HG03060 (cell line): Measurements from ENCODE around the gene KCNV2.
A peak's percentile ranks its signal among the peaks of the same experiment; 100 is the strongest.
"Not testable (repeated sequence)": the region's sequence is repeated elsewhere in the genome, so short reads cannot be mapped to it uniquely, and the experiment has no call there.

Source experiments
- ATAC-seq: cut with Tn5 transposase; IDR thresholded peaks from one replicate; pipeline ENCODE4 v1.9.1; 2021; ENCODE audit warnings: low read depth, moderate number of reproducible peaks; ENCODE audit not compliant: unreplicated experiment

KCNV2 gene

DNA sequence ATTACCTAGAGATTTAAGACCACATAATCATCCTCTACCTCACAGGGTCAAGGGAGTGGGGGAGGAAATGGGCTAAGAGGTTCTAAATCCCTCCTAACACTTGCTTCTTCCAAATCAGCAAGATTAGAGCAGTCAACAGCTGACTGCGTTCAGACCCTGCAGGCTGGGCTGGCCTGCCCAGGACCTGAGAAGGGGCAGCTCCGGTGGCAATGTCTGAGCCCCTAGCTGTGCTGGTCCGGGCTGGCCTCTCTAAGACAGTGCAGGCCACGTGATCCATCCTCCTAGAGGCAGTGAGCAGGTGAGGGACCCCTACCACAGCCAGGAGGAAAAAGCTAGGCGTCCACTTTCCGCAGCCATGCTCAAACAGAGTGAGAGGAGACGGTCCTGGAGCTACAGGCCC is at the start of gene KCNV2:
Gene KCNV2 (plus strand): TSS at position 126 of the 400 bp plus-strand sequence. CDS start 230 bp downstream, at position 356.
- no peak for ATAC-seq

DNA sequence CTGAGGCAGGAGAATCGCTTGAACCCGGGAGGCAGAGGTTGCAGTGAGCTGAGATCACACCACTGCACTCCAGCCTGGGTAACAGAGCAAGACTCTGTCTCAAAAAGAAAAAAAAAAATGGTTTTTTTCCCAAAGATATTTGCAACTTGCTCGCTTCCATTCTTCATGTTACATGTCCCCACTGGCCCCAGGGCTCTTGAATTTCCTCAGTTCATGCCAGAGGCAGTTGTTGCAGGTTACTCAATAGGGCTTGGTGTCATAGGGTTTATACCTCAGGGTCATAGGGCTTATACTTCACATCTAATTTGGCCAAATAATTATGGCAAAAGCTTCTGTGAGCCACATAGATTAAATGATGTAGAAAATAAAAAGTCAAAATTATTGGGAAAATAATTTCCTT is 44.1 kb upstream of the KCNV2 start:
- no peak for ATAC-seq

DNA sequence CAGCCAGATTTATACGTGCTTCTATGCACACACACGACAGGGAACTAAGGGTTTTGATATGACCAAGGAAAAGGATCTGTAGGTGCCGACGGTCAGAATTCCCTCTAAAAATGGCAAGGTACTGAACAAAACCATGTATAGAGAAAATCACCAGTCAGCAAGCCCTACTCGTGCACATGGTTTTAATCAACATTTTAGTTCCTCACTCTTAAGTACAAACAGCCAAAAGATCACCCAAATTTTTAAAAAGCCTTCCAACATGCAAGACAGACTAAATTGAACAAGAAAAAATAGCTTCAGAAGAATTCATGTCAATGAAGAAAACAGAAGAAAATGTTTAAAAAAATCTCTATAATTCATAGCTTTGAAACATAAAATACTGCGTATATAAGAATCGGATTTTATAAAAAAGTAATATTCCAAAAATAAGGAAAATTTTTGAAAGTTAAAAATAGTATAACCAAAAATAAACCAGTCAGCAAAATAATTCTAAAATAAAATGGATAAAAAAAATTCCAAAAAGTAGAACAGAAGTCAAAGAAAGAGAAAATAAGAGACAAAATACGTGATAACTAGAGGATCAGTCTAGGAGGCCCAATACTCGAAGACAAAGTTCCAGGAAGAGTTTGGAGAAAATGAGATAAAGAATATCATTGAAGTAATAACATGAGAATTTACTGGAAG is 43.0 kb upstream of the KCNV2 start:
- no peak for ATAC-seq

DNA sequence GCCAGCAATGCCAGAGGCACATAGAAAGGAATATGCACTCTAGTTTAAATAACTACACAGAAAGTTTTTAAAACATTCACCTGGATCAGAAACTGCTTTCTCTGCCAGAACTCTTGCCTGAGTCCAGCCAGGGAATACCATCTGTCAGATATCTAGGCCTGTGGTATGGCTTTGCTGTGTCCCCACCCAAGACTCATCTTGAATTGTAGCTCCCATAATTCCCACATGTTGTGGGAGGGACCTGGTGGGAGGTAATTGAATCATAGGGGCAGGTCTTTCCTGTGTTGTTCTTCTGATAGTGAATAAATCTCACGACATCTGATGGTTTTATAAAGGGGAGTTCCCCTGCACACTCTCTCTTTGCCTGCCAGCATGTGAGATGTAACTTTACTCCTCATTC is 41.5 kb upstream of the KCNV2 start:
- no peak for ATAC-seq

DNA sequence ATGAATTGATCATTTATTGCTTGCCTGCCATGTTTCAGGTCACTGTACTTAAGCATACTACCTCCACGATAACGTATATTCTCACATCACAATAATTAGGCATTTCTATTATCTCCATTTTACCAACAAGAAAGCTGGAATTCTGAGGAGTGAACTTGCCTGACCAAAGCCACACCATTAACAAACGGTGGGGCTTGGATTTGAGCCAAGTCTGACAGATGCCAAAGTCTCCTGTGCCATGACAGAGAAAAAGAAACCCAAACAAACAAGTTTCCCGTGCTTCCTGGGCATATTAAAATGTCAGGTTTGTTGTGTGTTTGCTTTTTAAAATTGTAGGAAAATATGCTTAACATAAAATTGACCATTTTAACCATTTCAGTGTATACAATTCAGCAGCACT is 40.8 kb upstream of the KCNV2 start:
- no peak for ATAC-seq

DNA sequence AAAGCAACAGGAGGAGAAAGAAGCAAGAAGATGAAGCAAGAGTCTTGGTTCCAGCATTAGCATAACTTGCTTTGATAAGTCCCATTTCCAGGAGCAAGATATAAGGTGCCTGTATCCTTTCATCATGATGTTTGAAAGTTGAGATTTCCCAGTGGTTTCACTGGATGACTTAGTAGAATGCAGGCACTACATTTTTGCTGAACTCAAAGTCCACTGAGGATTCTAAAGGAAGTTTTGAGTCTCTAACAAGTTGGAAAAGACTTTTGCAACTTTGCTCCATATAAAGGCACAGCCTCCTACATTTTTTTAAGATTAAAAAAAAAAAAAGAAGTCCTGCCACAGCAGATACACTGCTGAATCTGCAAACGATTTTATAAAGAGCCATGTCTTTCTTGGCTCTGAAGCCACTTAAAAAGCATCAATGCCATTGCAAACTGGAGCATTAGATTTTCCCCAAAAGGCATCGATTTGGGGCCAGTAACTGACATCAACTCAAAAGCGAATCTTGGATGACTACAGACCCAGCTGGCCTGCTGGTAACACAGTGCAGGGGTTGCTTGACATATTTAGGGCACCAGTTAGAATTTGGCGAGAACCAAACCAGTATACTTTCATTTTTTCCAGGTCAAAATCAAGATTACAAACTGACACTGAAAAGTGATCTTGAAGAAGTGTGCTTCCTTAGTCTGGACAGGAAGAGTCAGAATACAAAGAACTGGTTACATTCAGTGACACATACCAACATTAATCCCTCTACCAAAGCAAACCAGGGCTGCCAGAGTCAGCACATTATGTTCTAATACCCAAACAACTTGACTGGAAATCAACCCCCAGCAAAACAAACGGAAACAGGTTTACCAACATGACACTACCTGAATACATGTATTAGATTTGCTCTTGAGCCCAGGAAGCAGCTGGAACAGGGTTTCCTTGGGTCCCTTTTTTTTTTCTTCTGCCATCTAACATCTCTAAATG is 39.1 kb upstream of the KCNV2 start:
- ATAC-seq = no peak

DNA sequence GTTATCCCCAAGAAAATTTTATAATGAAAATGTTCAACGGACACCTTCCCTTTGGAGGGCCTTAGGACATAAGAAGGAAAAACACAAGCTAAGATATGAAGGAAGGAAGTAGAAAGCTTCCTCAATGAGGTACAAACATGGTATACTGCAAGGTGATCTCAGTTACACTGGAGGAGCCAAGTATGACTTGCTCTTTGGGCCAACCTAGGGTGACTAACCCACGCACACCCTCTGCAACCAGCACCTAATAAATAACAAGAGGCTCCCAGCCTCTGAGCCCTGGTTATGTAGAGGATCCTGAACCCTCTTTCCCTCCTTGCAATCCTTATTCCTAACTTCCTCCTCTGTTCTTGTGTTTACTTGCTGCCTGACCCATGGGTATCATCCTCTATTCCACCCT is 38.3 kb upstream of the KCNV2 start:
- ATAC-seq = no peak

DNA sequence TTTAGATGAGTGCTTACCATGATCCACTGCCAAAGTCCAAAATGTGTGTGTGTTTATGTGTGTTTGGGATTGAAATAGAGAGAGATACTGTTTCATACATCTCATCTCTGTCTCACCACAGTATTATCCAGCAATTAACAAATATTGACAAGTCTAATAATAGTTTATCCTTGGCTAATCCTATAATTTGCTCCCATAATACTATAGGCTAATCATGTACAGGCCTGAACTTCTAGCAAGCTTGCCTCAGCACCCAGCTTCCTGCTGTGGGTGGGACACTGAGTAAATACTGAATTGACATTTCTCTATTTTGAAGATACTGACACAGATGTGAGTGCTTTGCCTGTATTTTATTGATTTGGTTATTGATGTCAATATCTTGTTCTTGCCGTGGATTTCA is 35.3 kb upstream of the KCNV2 start:
- ATAC-seq = no peak

DNA sequence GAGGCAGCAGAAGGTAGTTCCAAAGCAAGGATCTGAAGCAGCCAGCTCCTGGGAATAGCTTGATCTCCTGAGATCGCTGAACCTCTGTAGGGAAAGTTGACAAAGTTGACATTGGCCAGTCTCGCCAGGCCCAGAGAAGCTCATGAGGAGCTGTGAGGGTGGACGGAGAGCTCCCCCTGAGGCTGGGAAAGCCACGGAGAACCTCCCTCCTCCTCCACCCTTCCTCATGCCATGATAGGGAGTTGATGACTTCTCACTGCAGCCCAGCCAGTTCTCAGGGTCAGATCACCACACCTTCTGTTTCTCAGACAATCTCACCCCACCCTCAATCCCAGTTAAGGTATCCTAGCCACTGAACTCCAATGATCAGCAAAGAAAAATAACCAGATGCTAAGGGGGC is 30.4 kb upstream of the KCNV2 start:
- no peak for ATAC-seq

DNA sequence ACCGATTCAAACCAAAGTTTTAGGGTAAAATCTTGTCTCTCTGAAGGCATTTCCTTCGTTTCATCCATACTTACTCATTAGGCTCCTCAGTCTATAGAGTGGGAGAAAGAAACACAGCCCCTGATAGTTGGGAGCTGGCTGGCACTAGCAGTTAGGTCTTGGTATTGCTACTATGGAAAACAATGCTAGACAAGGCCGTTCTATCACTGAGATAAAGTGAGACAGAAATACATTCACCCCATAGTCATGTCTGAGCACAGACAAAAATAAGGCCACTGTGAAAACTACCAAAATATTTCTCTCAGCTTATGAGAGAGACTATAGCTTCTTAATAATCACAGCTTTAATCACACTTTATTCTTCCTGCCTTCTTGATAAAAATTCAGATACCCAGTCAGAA is 28.7 kb upstream of the KCNV2 start:
- no peak for ATAC-seq

DNA sequence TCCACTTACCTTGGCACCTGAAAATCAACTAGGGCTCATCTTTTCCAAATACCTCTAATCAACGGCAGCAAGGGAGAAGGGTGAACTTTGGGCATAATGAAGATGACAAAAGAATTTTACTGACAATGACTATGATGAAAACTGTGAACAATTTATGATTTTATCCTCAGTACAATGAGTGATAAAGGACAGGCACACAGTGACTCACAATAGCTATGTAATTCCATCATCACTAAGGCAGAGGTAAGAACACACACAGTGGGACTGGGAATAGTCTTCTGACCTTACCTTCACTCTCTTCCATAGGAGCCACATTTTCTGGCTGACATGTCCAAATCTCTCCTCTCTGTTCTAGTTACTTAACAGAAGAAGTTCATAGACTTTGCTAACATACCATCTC is 26.1 kb upstream of the KCNV2 start:
- no peak for ATAC-seq

DNA sequence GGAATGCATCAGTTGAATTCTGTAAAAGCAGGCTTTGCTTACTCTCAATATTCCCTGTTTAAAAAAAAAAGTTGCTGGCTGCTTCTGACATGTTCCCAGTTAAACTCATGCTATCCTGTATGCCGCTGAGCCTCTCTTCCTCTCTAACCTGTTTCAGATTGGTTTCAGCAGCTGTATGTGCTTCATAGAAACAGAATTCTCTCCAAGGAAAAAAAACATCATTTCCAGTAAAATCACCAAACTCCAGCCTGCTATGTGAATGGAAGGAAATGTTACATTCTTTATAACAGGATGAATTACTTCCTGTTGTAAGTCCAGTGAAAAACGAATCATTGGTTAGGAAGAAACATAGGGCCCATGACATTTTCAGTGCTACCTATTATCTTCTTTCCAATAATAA is 25.7 kb upstream of the KCNV2 start:
- ATAC-seq = no peak

DNA sequence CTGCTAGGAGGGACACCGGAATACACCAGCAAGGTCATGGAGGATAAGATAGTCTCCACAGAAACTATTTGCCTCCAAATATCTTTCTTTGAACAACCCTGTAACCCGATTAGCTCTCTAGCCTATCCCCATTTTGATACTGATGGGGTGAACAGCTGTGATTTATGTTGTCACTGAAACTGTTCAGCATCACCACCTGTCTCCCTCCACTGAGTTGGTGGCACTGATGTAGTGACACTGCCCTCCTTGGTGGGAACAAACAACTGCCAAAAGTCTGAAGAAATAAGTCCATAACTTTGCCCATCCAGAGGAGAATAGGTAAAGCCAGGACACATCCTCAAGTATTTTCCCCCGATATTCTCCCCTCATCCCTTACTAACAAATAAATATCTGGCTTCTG is 24.3 kb upstream of the KCNV2 start:
- no peak for ATAC-seq

DNA sequence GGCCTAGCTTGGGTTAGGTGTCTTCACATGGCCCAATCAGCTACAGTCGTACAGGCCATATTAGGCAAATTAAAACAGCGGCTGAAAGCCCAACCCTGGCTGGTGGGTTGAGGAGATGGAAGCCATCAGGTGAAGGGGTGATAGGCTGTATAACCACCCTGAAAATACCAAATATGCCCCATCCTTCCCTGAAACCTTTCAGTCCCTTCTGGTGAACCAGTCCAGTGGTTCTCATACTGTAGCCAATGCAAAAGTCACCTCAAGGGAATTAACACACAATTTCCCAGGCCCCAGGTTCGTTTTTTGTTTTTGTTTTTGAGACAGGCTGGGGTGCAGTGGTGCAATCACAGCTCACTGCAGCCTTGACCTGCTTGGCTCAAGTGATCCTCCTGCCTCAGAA is 19.8 kb upstream of the KCNV2 start:
- peak; percentile 87 for ATAC-seq

DNA sequence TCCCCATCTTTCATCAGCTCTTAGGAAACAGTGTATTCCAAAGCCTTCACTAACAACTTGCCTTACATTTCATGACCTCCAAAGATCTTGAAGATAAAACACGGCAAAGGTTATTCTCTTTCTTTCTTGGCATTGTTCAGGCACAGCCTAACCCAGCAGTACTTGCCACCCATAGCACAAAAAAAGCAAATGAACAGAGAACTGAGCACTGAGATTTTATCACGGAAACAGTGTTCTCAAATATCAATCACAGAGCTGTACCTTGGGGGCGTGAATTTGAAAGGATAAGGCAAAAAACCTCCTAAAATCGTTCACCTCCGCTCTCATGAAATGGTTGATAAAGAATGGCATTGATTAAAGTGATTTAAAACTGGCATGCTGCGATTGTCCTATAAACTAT is 16.9 kb upstream of the KCNV2 start:
- no peak for ATAC-seq

DNA sequence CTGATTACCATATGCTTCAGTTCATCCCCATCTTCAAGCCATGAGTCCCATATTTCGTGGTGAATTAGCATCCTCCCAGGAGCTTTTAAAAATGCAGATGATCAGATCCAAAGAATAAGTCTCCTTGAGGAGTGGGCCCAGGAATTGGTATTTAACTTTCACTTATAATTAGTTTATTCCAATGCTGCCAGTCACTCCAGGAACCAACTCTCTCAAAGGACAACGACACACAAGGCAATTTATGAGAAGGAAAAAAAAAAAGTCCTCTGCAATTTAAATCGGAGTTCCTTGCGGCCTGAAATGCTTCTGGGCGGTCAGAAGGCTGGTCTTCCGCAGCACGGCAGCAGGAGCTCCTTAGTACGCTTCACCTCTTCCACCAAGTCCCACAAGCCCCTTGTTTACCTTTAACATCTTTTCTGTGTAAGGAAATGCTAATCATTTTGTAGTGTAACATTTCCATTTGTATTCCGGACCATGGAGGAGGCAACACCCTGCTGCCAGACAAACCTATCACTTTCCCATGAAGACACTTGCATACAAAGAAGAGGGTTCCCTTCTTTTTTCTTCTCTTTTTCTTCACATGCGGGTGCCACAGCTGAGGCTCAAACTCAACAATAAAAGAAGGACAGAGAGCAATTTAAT is 16.3 kb upstream of the KCNV2 start:
- no peak for ATAC-seq

DNA sequence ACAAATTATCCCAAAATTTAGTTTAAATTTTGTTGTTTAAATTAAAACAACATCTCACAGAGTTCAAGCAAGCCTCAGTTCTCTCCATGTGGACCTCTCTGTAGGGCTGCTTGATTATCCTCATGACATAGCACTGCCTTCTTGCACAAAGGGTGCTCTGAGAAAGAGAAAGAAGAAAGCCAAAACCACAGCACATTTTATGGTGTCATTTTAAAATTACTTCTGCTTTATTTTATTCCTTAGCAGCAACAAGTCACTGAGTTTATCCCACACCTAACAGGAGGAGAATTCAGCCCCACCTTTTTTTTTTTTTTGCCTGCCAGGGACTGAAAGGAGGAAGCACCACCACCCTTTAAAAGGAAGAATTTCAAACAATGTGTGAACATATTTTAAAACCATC is 12.8 kb upstream of the KCNV2 start:
- no peak for ATAC-seq

DNA sequence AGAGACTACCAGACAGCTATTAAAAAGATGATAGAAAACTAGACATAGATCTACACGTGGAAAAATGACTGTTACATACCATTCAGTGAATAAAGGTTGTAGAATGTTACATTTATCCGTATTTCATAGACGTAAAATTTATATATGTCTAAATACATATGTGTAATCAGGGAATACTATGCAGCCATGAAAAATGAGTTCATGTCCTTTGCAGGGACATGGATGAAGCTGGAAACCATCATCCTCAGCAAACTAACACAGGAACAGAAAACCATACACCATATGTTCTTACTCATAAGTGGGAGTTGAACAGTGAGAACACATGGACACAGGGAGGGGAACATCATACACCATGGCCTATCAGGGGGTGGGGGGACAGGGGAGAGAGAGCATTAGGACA is 10.1 kb upstream of the KCNV2 start:
- not testable (repeated sequence) for ATAC-seq

DNA sequence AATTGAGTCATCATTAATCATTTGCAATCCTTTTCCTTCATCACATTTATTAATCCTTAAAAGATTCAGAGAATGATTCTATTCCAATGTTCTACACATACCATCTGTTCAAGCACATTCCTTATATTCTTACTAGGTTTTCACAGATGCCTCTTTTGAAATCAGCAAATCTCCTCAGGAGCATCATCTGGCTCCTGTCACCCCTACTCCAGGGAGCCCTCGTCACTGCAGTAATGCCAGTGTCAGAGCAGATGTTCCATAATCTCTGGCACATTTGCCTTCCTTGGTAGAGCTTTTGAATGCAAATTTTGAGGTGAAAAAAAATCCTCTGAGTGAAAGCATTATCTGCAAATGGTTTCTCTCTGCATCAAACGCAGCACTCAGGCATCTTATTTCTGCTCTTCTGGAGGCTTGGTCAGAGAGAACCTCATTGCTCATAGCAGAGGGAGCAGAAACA is 7.6 kb upstream of the KCNV2 start:
- peak; percentile 74 for ATAC-seq

DNA sequence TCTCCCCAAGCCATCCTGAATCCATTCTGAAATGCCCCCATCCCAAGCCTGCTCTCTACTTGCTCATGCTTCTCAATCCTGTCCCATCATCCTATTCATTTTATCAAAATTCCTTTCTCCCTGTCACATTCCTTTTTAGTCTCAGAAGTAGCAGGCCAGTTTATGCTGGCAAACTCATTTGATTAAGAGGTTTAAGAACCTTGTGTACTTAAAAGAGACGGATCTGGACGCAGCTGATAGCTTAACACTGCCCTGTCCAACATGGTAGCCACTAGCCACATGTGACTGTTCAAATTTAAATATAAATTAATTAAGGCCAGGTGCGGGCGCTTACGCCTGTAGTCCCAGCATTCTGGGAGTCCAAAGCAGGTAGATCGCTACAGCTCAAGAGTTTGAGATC is 5.6 kb upstream of the KCNV2 start:
- ATAC-seq = no peak

DNA sequence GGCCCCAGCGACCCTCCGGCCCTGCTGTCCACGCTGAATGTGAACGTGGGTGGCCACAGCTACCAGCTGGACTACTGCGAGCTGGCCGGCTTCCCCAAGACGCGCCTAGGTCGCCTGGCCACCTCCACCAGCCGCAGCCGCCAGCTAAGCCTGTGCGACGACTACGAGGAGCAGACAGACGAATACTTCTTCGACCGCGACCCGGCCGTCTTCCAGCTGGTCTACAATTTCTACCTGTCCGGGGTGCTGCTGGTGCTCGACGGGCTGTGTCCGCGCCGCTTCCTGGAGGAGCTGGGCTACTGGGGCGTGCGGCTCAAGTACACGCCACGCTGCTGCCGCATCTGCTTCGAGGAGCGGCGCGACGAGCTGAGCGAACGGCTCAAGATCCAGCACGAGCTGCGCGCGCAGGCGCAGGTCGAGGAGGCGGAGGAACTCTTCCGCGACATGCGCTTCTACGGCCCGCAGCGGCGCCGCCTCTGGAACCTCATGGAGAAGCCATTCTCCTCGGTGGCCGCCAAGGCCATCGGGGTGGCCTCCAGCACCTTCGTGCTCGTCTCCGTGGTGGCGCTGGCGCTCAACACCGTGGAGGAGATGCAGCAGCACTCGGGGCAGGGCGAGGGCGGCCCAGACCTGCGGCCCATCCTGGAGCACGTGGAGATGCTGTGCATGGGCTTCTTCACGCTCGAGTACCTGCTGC is 839 bp downstream of the KCNV2 start:
- no peak for ATAC-seq
